Activated T-cell treated with anti-CD3 and anti-CD28 coated beads, Interleukin-2, amount 50 U/mL, for 48 hours (primary cell): ENCODE data around the gene ANKRD65.
"Not testable (repeated sequence)": the region's sequence is repeated elsewhere in the genome, so short reads cannot be mapped to it uniquely, and the experiment has no call there.

ENCODE experiments used
- DNase-seq, 2 experiments: peaks; one replicate each; pipeline ENCODE4 v3.0.0-alpha.2; 2020

Gene ANKRD65

GRCh38 chr1:1421147-1421906 is at the start of gene ANKRD65:
ANKRD65 (minus strand) TSS chr1:1421276; CDS start chr1:1421005, 271 bp downstream.
- no peak for DNase-seq

GRCh38 chr1:1468196-1468985 is 47.3 kb upstream of the ANKRD65 start:
- DNase-seq, result not testable (repeated sequence)

DNA sequence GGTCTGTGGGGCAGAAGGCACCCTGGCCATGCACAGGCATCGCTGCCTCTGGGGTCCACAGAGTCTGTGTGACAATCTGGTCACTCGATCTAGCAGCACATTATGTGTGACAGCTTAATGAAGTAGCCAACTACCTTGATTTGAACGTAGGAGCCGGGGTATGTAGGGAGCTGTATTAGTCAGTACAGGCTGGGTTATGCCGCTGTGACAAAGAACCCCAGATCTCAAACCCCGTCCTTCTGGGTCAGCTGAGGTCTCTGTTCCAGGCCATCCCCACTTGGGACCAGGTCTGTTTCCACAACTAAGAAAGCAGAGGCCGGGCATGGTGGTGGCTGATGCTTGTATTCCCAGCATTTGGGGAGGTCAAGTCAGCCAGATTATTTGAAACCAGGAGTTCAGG is 42.2 kb upstream of the ANKRD65 start:
- no peak for DNase-seq

- DNase-seq, result no peak
These were observed 41.4 kb upstream of the ANKRD65 start for GRCh38 chr1:1462318-1462966.

- no peak for DNase-seq
These were observed 40.7 kb upstream of the ANKRD65 start for GRCh38 chr1:1461721-1462317.

- DNase-seq, result no peak
These were observed 39.6 kb upstream of the ANKRD65 start for GRCh38 chr1:1460540-1461130.

- DNase-seq, result not testable (repeated sequence)
These were observed 38.6 kb upstream of the ANKRD65 start for GRCh38 chr1:1459711-1460110.

DNA sequence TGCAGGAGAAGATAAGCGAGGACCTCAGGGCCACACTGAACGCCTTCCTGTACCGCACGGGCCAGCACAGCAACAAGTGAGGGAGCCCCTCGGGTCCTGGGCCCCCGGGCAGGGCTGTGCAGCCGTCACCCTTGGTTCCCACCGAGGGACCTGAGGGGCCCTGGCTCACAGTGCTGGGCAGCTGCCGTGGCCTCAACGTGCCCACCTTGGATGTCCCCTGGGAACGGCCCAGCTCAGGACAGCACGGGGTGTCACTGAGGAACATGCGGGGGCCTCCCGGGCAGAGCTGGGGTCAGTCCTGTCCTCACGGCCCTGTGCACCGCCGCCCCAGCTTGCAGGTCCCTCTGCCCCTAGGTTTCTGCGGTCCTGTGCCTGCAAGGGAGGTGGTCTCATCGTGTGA is 38.1 kb upstream of the ANKRD65 start:
- DNase-seq, result not testable (repeated sequence)

DNA sequence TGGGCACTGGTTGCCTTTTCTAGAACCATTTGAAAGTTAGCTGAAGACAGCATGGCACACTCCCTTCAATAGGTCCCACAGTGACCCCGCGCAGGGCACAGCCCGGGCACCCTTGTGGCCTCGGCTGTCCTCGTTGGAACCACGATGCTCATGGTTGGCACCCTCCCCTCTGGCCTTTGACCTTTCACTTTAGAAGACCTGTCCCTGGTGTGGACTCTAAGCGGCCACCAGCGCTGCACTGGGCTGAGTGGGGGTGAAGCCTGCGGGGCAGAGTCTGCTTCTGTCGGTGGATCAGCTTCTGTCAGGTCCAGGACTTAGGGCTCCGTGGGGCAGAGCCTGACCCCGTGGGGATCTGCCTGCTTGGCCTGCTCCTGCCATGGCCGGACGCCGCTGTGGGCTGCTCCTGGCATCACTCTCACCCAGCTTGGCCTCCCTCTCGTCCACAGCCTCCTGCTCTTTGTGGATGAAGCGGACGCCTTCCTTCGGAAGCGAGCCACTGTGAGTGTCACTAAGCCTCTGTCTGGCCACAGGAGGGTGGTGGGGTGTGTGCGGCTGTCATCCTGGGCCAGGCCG is 35.7 kb upstream of the ANKRD65 start:
- not testable (repeated sequence) for DNase-seq

GRCh38 chr1:1455934-1456333 is 34.9 kb upstream of the ANKRD65 start:
- DNase-seq, result not testable (repeated sequence)

GRCh38 chr1:1455366-1455884 is 34.3 kb upstream of the ANKRD65 start:
- no peak for DNase-seq

- not testable (repeated sequence) for DNase-seq
These were observed 33.4 kb upstream of the ANKRD65 start for GRCh38 chr1:1454286-1455056.

- no peak for DNase-seq
These were observed 31.8 kb upstream of the ANKRD65 start for GRCh38 chr1:1452882-1453281.

GRCh38 chr1:1452365-1452739 is 31.3 kb upstream of the ANKRD65 start:
- DNase-seq, result not testable (repeated sequence)

- DNase-seq, result no peak
These were observed 30.8 kb upstream of the ANKRD65 start for GRCh38 chr1:1451696-1452364.

DNA sequence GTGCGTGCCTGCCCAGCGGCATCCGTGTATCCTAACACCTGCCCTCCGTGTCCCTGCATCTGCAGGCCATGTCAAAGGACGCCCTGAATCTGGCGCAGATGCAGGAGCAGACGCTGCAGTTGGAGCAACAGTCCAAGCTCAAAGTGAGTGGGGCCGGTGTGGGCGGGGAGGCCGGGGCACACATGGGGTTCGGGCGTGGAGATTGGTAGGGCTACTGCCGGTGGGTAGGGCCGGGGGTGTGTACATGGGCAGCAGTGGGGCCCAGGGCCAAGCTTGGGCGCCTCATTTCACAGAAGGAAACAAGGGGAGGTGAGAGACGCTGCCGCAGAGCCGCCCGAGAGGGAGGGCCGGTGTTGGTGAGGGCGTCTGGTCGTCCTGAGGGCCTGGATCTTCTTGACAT is 29.5 kb upstream of the ANKRD65 start:
- not testable (repeated sequence) for DNase-seq

- no peak for DNase-seq
These were observed 28.1 kb upstream of the ANKRD65 start, which contains the start of gene ATAD3C for GRCh38 chr1:1449099-1449739. ATAD3C (plus strand) TSS chr1:1449689; CDS start chr1:1450684, 995 bp downstream.

GRCh38 chr1:1446631-1447030 is 25.6 kb upstream of the ANKRD65 start:
- DNase-seq, result not testable (repeated sequence)

- DNase-seq, result no peak
These were observed 21.1 kb upstream of the ANKRD65 start for GRCh38 chr1:1442069-1442770.
